Measurements from ENCODE around the gene VTI1A. TPM values are rescaled to one million over a fixed set of nuclear protein-coding genes. Genes with fewer than 3 reads are reported as not detected.
A peak's percentile ranks its signal among the peaks of the same experiment; 100 is the strongest.

VTI1A gene
- total and polyA plus RNA-seq, 4 donors = 5.5 to 26.9 (median 13.1) TPM

- 76% methylated on average over 4 of the region's 4 CpGs for WGBS
- no peaks in the 10 kb centered on the region for H3K9me3 ChIP-seq (ENCODE audit: control insufficient read depth in 4 of 4, low read length in 3 of 4)
- H3K4me1 ChIP-seq (ENCODE audit: control insufficient read depth in 4 of 4, insufficient read depth in 4 of 4, low read length in 3 of 4) = peaks cover 2 to 28% (median 19%) of the 10 kb centered on the region in 4 donors
- no peak overlapping the region for H3K4me3 ChIP-seq (ENCODE audit: low read depth in 1 of 3, low read length in 3 of 3)
- TF ChIP-seq GABPA (IDR thresholded peaks at IDR 0.05 in 1 of 2, conservative IDR thresholded peaks at IDR 0.05 in 1 of 2) (no peak), RXRA (IDR thresholded peaks at IDR 0.05) (no peak), HNF4A (conservative IDR thresholded peaks at IDR 0.05) (no peak), TAF1 (conservative IDR thresholded peaks at IDR 0.05) (no peak), HNF4G (IDR thresholded peaks at IDR 0.05) (no peak), EGR1 (IDR thresholded peaks at IDR 0.05; ENCODE audit: low read depth in 2 of 2) (no peak), NR2F2 (IDR thresholded peaks at IDR 0.05) (no peak), JUND (IDR thresholded peaks at IDR 0.05) (no peak), FOXA1 (IDR thresholded peaks at IDR 0.05) (no peak), YY1 (IDR thresholded peaks at IDR 0.05) (no peak)
- no peak overlapping the region for H3K9ac ChIP-seq (ENCODE audit: low read depth in 1 of 2, low read length in 2 of 2)
- H3K36me3 ChIP-seq (ENCODE audit: control insufficient read depth in 4 of 4, insufficient read depth in 3 of 4, low read depth in 1 of 4, low read length in 3 of 4) = no peaks in the 10 kb centered on the region
- no peak overlapping the region for H3K27ac ChIP-seq (ENCODE audit: low read depth in 1 of 2, low read length in 2 of 2)
- no peak for DNase-seq (ENCODE audit: low spot score)
- no peaks in the 10 kb centered on the region for H3K27me3 ChIP-seq (ENCODE audit: control insufficient read depth in 4 of 4, insufficient read depth in 4 of 4, low read length in 3 of 4)
Measured at GRCh38 chr10:112851181-112851580, 404.2 kb downstream of the VTI1A start.

DNA sequence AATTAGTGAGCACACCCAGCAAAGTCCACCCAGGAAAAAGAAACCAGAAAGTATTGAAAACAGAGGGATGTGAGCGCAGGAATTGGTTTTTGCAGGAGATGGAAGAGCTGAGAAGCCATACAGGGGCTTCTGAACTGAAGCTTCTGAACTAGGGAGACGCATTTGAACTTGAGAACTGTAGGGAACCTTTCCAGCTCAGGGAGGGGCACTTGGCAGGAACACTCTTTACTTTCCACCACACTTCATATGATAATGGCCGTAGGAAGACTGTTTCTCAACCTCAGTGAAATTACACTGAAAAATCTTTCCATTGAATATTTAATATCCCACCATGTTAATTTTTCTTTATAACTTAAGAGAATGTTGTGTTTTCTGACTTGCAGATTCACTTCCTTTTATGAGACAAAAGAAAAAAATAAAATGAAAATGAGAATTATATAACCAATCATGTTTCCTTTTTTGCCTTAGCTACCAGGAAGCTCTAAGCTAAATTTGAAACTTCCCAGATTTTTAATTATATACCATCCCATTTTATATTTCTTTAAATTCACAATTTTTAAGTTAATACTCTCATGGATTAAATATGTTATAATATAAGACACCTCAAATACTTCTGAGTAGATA lies 404.7 kb downstream of the VTI1A start:
- Histone ChIP-seq H3K36me3 (ENCODE audit: control insufficient read depth in 4 of 4, insufficient read depth in 3 of 4, low read depth in 1 of 4, low read length in 3 of 4) (no peaks in the 10 kb centered on the region), H3K9ac (ENCODE audit: low read depth in 1 of 2, low read length in 2 of 2) (no peak overlapping the region), H3K4me1 (ENCODE audit: control insufficient read depth in 4 of 4, insufficient read depth in 4 of 4, low read length in 3 of 4) (peaks cover 2 to 28% (median 19%) of the 10 kb centered on the region in 4 donors), H3K27me3 (ENCODE audit: control insufficient read depth in 4 of 4, insufficient read depth in 4 of 4, low read length in 3 of 4) (no peaks in the 10 kb centered on the region), H3K9me3 (ENCODE audit: control insufficient read depth in 4 of 4, low read length in 3 of 4) (no peaks in the 10 kb centered on the region), H3K27ac (ENCODE audit: low read depth in 1 of 2, low read length in 2 of 2) (no peak overlapping the region), H3K4me3 (ENCODE audit: low read depth in 1 of 3, low read length in 3 of 3) (no peak overlapping the region)
- DNase-seq (ENCODE audit: low spot score) = no peak
- 40% methylated on average over 3 of the region's 3 CpGs for WGBS
- peak in 1 of 2 donors; percentile 16 for TF ChIP-seq RXRA (IDR thresholded peaks at IDR 0.05)
- no peak for TF ChIP-seq RAD21 (IDR thresholded peaks at IDR 0.05)
- no peak for TF ChIP-seq EGR1 (IDR thresholded peaks at IDR 0.05; ENCODE audit: low read depth in 2 of 2)
- peak in 1 of 2 donors; percentile 17 for TF ChIP-seq HNF4A (conservative IDR thresholded peaks at IDR 0.05)
- TF ChIP-seq JUND (IDR thresholded peaks at IDR 0.05) = no peak
- TF ChIP-seq, protein P1, sequence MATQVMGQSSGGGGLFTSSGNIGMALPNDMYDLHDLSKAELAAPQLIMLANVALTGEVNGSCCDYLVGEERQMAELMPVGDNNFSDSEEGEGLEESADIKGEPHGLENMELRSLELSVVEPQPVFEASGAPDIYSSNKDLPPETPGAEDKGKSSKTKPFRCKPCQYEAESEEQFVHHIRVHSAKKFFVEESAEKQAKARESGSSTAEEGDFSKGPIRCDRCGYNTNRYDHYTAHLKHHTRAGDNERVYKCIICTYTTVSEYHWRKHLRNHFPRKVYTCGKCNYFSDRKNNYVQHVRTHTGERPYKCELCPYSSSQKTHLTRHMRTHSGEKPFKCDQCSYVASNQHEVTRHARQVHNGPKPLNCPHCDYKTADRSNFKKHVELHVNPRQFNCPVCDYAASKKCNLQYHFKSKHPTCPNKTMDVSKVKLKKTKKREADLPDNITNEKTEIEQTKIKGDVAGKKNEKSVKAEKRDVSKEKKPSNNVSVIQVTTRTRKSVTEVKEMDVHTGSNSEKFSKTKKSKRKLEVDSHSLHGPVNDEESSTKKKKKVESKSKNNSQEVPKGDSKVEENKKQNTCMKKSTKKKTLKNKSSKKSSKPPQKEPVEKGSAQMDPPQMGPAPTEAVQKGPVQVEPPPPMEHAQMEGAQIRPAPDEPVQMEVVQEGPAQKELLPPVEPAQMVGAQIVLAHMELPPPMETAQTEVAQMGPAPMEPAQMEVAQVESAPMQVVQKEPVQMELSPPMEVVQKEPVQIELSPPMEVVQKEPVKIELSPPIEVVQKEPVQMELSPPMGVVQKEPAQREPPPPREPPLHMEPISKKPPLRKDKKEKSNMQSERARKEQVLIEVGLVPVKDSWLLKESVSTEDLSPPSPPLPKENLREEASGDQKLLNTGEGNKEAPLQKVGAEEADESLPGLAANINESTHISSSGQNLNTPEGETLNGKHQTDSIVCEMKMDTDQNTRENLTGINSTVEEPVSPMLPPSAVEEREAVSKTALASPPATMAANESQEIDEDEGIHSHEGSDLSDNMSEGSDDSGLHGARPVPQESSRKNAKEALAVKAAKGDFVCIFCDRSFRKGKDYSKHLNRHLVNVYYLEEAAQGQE (IDR thresholded peaks at IDR 0.05) = no peak
- no peak for TF ChIP-seq FOXA1 (IDR thresholded peaks at IDR 0.05)

DNA sequence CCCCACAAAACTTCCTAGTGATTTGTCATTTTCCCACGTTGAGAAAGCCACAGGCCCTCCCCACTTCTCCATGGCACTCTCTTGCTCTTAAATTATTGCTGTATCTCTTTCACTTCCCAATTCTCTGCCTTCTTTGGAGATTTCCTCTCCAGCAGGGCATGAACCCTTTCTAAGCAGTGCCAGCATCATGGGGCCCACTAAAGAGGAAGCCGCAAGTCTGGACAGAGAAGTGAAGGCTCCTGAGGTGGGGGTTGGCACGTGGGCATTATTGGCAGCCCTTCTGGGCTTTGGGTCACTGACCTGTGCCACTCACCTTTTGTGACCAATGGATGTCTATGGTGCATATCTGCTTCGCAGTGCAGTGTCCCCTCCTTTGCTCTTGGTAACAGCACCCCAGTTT lies 405.3 kb downstream of the VTI1A start:
- Histone ChIP-seq H3K27me3 (ENCODE audit: control insufficient read depth in 4 of 4, insufficient read depth in 4 of 4, low read length in 3 of 4) (no peaks in the 10 kb centered on the region), H3K4me1 (ENCODE audit: control insufficient read depth in 4 of 4, insufficient read depth in 4 of 4, low read length in 3 of 4) (peaks cover 2 to 28% (median 19%) of the 10 kb centered on the region in 4 donors), H3K4me3 (ENCODE audit: low read depth in 1 of 3, low read length in 3 of 3) (no peak overlapping the region), H3K9me3 (ENCODE audit: control insufficient read depth in 4 of 4, low read length in 3 of 4) (no peaks in the 10 kb centered on the region), H3K36me3 (ENCODE audit: control insufficient read depth in 4 of 4, insufficient read depth in 3 of 4, low read depth in 1 of 4, low read length in 3 of 4) (no peaks in the 10 kb centered on the region), H3K27ac (ENCODE audit: low read depth in 1 of 2, low read length in 2 of 2) (no peak overlapping the region), H3K9ac (ENCODE audit: low read depth in 1 of 2, low read length in 2 of 2) (no peak overlapping the region)
- 32% methylated on average over 4 of the region's 4 CpGs for WGBS
- DNase-seq (ENCODE audit: low spot score) = no peak
- no peak for TF ChIP-seq FOXA2 (IDR thresholded peaks at IDR 0.05)
- TF ChIP-seq FOXA1 (IDR thresholded peaks at IDR 0.05) = peak; percentile 17
- no peak for TF ChIP-seq TAF1 (conservative IDR thresholded peaks at IDR 0.05)
- TF ChIP-seq RAD21 (IDR thresholded peaks at IDR 0.05) = peak; percentile 4 to 18
- peak; percentile 78 to 87 for TF ChIP-seq RXRA (IDR thresholded peaks at IDR 0.05)

Data from liver (tissue), 9 donors.